Smooth muscle cell (in vitro differentiated cells): ENCODE measurements around the gene KITLG. TPM values are rescaled to one million over a fixed set of nuclear protein-coding genes. Genes with fewer than 3 reads are reported as not detected.
A peak's percentile ranks its signal among the peaks of the same experiment; 100 is the strongest.

Experiments used
- DNase-seq: peaks from one replicate; lab custom pipeline; 2025; ENCODE audit not compliant: unreplicated experiment; lab: John Stamatoyannopoulos, UW
- H2AFZ ChIP-seq: fragments of 200-600 bp; sonication (generic); 2 replicates; pipeline ENCODE4 v1.6.0; 2016; ENCODE audit warnings: antibody characterized with exemption, low read depth, mild to moderate bottlenecking
- H3F3A ChIP-seq: fragments of 200-600 bp; sonication (generic); 2 replicates; pipeline ENCODE4 v1.6.0; 2017; ENCODE audit warnings: antibody characterized with exemption, low read depth
- H3K27ac ChIP-seq: fragments of 200-600 bp; sonication (generic); 2 replicates; pipeline ENCODE4 v1.5.1; 2016; ENCODE audit warnings: low read depth, mild to moderate bottlenecking
- H3K27me3 ChIP-seq: fragments of 200-600 bp; sonication (generic); 2 replicates; pipeline ENCODE4 v1.6.1; 2016; ENCODE audit warnings: low read depth, mild to moderate bottlenecking
- H3K36me3 ChIP-seq: fragments of 200-600 bp; sonication (generic); 2 replicates; pipeline ENCODE4 v1.5.1; 2016; ENCODE audit warnings: low read depth
- H3K4me1 ChIP-seq: fragments of 200-600 bp; sonication (generic); 2 replicates; pipeline ENCODE4 v1.5.1; 2016; ENCODE audit warnings: low read depth
- H3K4me2 ChIP-seq: fragments of 200-600 bp; sonication (generic); 2 replicates; pipeline ENCODE4 v1.6.0; 2016; ENCODE audit warnings: mild to moderate bottlenecking
- H3K4me3 ChIP-seq: fragments of 200-600 bp; sonication (generic); 2 replicates; pipeline ENCODE4 v1.5.1; 2016; ENCODE audit warnings: mild to moderate bottlenecking
- H3K79me2 ChIP-seq: fragments of 200-600 bp; sonication (generic); 2 replicates; pipeline ENCODE4 v1.6.0; 2016; ENCODE audit warnings: low read depth, mild to moderate bottlenecking
- H3K9ac ChIP-seq: fragments of 200-600 bp; sonication (generic); 2 replicates; pipeline ENCODE4 v1.6.0; 2016; ENCODE audit warnings: low read depth
- H3K9me3 ChIP-seq: fragments of 200-600 bp; sonication (generic); replicated peaks from 2 replicates; pipeline ENCODE4 v1.5.1; 2016; ENCODE audit warnings: low read depth
- H4K20me1 ChIP-seq: fragments of 200-600 bp; sonication (generic); 2 replicates; pipeline ENCODE4 v1.6.0; 2016; ENCODE audit warnings: low read depth
- CTCF ChIP-seq: fragments of 200-600 bp; sonication (generic); IDR thresholded peaks from 2 replicates; pipeline ENCODE4 v1.5.1; 2017; ENCODE audit warnings: borderline replicate concordance, mild to moderate bottlenecking, antibody characterized with exemption; ENCODE audit not compliant: insufficient read depth, poor library complexity, severe bottlenecking
- WGBS: methylation state at CpG from one replicate; pipeline ENCODE4 v1.1.7; 2016; ENCODE audit warnings: low lambda C conversion rate; 5-methylcytosine and 5-hydroxymethylcytosine counted together
- polyA plus RNA-seq: library from polyadenylated mRNA; unstranded; fragments of >200 nt; fragmentation: Nextera tagmentation; extraction: Ambion mirVana; gene quantifications from 2 replicates; pipeline ENCODE4 v1.2.1, GENCODE V29; 2016
- total RNA-seq: library from RNA; depleted of rRNA; stranded (reverse); fragments of >200 nt; gene quantifications from 2 replicates; pipeline ENCODE4 v1.2.3, GENCODE V29; 2014

The KITLG gene
- total and polyA plus RNA-seq, 2 experiments from 2014 or later: 2.1 to 8.0 TPM

GRCh38 chr12:88578276-88579160 is 1.8 kb downstream of the KITLG start:
- Histone ChIP-seq H3K9me3 (no peaks in the 10 kb centered on the region), H3K4me2 (peak overlapping the region; percentile 98), H2AFZ (no peak overlapping the region), H3K27ac (no peak overlapping the region), H4K20me1 (no peaks in the 10 kb centered on the region), H3K36me3 (no peaks in the 10 kb centered on the region), H3K4me1 (peaks cover 14% of the 10 kb centered on the region), H3K79me2 (no peaks in the 10 kb centered on the region), H3F3A (no peaks in the 10 kb centered on the region), H3K27me3 (peaks cover 36% of the 10 kb centered on the region), H3K4me3 (peak overlapping the region; percentile 89), H3K9ac (no peak overlapping the region)
- DNase-seq: no peak
- no peak for TF ChIP-seq CTCF
- WGBS: 18% methylated on average over 12 of the region's 12 CpGs

DNA sequence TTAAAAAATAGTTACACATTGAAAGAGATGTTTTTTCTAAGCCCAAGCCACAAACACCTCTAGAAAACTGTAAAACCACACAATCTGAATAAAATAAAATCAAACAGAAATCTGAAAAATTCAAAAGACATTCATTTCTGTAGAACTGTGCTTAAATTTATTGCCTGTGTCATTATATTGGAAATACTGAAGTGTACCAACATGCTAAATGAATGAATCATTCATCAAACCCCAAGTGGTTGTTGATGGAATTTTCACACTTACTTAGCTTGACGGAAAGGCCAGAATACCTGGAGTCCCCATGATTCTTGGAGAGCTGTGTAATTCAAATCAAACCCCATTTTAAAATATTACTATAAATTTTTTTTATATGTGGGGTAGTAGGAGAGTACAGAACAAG is 2.7 kb downstream of the KITLG start:
- Histone ChIP-seq H3K4me1 (peaks cover 14% of the 10 kb centered on the region), H3K36me3 (no peaks in the 10 kb centered on the region), H3K27ac (no peak overlapping the region), H3K9me3 (no peaks in the 10 kb centered on the region), H3K27me3 (peaks cover 29% of the 10 kb centered on the region), H3F3A (no peaks in the 10 kb centered on the region), H4K20me1 (no peaks in the 10 kb centered on the region), H3K9ac (no peak overlapping the region), H3K4me3 (peak overlapping the region; percentile 89), H3K79me2 (no peaks in the 10 kb centered on the region), H3K4me2 (no peak overlapping the region), H2AFZ (no peak overlapping the region)
- peak; percentile 7 for TF ChIP-seq CTCF
- 69% methylated on average over 1 of the region's 1 CpG for WGBS
- DNase-seq: no peak

DNA sequence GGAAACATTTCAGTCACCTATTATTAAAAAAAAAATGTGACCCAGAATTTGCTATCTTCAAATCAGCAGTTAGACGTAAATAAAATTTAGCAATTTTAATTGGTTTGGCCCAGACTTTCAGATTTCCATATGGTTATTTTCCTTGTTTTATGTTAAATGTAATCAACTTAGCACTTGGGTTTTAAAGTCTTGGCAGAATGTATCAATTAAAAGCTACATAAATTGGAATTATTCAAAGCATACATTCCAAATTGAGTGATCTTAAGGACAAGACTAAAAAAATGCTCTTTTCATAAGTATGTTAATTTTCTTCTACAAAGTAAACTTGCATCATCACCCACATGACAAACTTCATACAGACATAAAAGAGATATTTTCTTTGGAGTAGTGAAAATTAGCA is 3.4 kb downstream of the KITLG start:
- Histone ChIP-seq H2AFZ (no peak overlapping the region), H3K36me3 (no peaks in the 10 kb centered on the region), H3K4me1 (peaks cover 14% of the 10 kb centered on the region), H3K9ac (no peak overlapping the region), H3K27me3 (peaks cover 26% of the 10 kb centered on the region), H3K4me3 (peak overlapping the region; percentile 89), H3F3A (no peaks in the 10 kb centered on the region), H4K20me1 (no peaks in the 10 kb centered on the region), H3K27ac (no peak overlapping the region), H3K79me2 (no peaks in the 10 kb centered on the region), H3K4me2 (no peak overlapping the region), H3K9me3 (no peaks in the 10 kb centered on the region)
- TF ChIP-seq CTCF: no peak
- DNase-seq: no peak
- WGBS: 95% methylated on average over 1 of the region's 1 CpG

GRCh38 chr12:88575361-88575970 is 4.8 kb downstream of the KITLG start:
- Histone ChIP-seq H3K27ac (no peak overlapping the region), H3K36me3 (no peaks in the 10 kb centered on the region), H3K9ac (no peak overlapping the region), H2AFZ (no peak overlapping the region), H3K4me3 (no peak overlapping the region), H3K27me3 (peaks cover 12% of the 10 kb centered on the region), H4K20me1 (no peaks in the 10 kb centered on the region), H3K79me2 (no peaks in the 10 kb centered on the region), H3K9me3 (no peaks in the 10 kb centered on the region), H3K4me2 (no peak overlapping the region), H3K4me1 (peaks cover 14% of the 10 kb centered on the region), H3F3A (no peaks in the 10 kb centered on the region)
- DNase-seq: no peak
- no peak for TF ChIP-seq CTCF
- WGBS: 68% methylated on average over 2 of the region's 2 CpGs
